HG03354 (cell line): ENCODE data around the gene ACVR1B.
A peak's percentile ranks its signal among the peaks of the same experiment; 100 is the strongest.

Source experiments
- ATAC-seq: cut with Tn5 transposase; IDR thresholded peaks from one replicate; pipeline ENCODE4 v1.9.1; 2021; ENCODE audit warnings: mild to moderate bottlenecking; ENCODE audit not compliant: unreplicated experiment, poor library complexity, severe bottlenecking

ACVR1B gene

GRCh38 chr12:51941604-51942003 is 9.9 kb upstream of the ACVR1B start:
- ATAC-seq, result no peak

DNA sequence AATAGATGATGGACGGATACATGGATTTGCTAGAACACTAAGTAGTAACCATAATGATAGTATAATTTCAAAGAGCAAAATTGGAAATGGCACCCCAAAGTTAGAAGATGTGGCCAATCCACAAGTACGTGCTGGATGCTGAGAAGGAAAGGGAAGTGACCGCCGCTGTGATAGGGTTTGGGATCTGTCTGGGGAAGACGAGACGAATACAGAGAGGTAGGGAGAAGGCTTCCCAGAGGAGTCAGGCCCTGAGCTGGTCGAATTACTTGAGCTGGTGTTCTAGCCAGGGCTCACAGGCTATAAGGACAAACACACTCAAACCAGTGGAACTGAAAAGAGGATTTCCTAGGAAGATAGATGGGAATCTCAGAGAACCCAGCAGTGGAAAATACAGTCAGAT is 9.4 kb upstream of the ACVR1B start:
- ATAC-seq, result no peak

GRCh38 chr12:51942501-51943000 is 8.9 kb upstream of the ACVR1B start:
- no peak for ATAC-seq

- no peak for ATAC-seq
These were observed 8.2 kb upstream of the ACVR1B start for GRCh38 chr12:51943346-51943745.

- no peak for ATAC-seq
These were observed 6.8 kb upstream of the ACVR1B start for GRCh38 chr12:51944608-51945233.

GRCh38 chr12:51947246-51947996 is 4.1 kb upstream of the ACVR1B start:
- ATAC-seq, result no peak

DNA sequence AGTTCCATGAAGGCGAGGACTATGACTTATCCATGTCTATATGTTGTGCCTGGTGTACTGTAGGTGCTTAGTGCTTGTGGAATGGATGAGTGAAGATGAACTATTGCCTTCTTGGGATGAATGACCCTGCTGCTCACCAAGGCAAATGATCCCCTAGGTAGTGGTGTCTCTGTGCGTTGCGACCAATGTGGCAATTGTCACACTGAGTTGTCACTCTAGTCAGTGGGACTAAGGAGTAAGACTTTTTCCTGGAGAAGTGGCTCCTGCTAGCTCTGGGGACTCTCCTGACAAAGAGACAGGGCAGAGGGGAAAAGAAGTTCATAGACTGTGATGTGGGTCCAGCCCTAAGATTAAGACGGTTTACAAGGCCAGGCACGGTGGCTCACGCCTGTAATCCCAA is 3.4 kb upstream of the ACVR1B start:
- no peak for ATAC-seq

DNA sequence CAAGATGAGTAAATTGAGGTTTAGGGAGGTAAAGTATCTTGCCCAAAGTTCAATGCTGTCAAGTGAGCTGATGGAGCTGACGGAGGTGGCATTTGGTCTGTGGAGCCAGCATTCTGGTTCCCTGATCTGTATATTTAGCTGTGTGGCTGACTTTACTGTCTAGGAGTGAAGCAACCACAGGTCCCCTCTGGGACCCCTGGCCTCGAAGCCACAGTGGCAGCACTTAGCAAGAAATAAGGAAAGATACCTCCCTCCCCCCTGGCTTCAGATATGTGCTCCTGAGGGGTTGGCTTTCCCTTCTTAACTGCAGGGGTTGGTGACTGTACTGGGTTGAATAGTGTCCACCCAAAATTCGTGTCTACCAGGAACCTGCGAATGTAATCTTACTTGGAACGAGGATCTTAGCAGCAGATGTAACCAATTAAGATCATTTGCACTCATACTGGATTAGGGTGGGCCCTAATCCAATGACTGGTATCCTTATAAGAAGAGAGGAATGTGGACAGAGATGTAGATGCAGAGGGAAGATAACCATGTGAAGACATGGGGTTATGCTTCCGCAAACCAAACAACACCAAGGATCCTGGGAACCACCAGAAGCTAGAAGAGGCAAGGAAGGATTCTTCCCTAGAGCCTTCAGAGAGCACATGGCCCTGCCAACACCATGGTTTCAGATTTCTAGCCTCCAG is 2.0 kb upstream of the ACVR1B start:
- no peak for ATAC-seq

DNA sequence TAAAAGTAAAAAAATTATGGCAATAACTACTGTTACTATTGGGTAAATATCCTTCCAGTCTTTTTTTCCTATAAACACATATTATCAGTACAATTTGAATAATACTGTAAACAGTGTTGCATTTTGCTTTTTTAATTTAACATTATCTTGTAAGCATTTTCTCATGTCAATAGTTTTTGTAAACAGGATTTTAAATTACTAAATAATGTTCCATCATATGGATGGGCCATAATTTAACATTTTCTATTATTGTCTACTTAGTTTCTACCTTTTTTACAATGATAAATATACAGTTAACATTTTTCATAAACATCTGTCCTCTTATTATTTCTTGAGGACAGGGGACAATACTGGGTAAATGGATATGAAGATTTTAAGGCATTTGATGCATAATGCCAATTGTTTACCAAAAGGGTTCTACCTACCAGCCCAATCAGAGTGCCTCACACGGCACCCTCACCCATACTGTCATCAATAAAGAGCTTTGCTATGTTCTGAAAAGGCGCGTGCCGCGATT is 759 bp upstream of the ACVR1B start:
- no peak for ATAC-seq

GRCh38 chr12:51951843-51952722 is 584 bp downstream of the ACVR1B start:
- ATAC-seq, result peak; percentile 29

- no peak for ATAC-seq
These were observed 1.6 kb downstream of the ACVR1B start for GRCh38 chr12:51953089-51953488.

DNA sequence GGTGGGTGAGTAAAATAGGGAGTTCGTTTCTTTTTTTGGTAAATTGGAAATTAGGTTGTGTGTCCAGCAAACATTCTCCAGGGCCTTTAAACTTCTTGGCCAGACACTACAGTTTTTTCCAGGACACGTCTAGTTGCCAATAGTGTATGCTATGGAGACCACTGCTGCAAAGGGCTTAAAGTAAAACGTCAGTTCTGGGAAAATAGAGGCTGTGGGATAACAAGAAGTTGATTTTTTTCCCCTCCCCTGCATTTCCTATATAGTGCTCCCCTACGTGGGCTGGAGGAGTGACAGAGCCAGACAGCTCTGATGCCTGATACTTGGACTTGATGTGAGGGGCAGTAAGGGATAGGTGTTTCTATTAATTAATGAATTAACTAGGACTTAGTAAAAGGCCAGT is 2.4 kb downstream of the ACVR1B start:
- no peak for ATAC-seq

GRCh38 chr12:51954561-51955361 is 3.3 kb downstream of the ACVR1B start:
- no peak for ATAC-seq

GRCh38 chr12:51955702-51956101 is 4.2 kb downstream of the ACVR1B start:
- ATAC-seq, result no peak

- ATAC-seq, result no peak
These were observed 7.0 kb downstream of the ACVR1B start for GRCh38 chr12:51958542-51958941.

DNA sequence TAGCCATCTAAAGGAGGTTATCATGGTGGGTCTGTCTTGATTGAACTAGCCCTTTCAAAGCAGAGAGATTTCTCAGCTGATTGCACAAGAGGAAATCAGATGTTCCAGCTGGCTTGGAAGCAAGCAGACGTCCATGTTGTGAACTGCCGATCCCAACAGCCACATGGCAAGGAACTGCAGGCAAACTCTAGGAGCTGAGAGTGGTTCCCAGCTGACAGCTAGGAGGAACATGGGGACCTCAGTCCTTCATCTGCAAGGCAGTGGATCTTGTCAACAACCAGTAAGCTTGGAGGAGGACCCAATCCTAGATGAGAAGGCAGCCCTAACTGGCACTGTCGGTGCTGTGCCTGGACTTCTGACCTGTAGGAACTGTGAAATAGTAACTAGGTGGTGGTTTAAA is 7.7 kb downstream of the ACVR1B start:
- no peak for ATAC-seq

GRCh38 chr12:51959921-51960320 is 8.4 kb downstream of the ACVR1B start:
- ATAC-seq, result no peak

- ATAC-seq, result no peak
These were observed 9.0 kb downstream of the ACVR1B start for GRCh38 chr12:51960488-51960887.

- ATAC-seq, result no peak
These were observed 9.4 kb downstream of the ACVR1B start for GRCh38 chr12:51960890-51961289.
